C4-2B (cell line): Measurements from ENCODE around the gene GRAMD4.

Source experiments
- H3K27ac ChIP-seq: fragments of 450-650 bp; 2 replicates; pipeline ENCODE4 v1.5.1; 2017
- ZFX ChIP-seq: fragments of 450-650 bp; IDR thresholded peaks from 2 replicates; pipeline ENCODE4 v1.6.1; 2017
- TF ChIP-seq, protein P1 (sequence below): fragments of 450-650 bp; conservative IDR thresholded peaks from 2 replicates; pipeline ENCODE4 v1.5.1; 2017; ENCODE audit warnings: mild to moderate bottlenecking

Gene GRAMD4

DNA sequence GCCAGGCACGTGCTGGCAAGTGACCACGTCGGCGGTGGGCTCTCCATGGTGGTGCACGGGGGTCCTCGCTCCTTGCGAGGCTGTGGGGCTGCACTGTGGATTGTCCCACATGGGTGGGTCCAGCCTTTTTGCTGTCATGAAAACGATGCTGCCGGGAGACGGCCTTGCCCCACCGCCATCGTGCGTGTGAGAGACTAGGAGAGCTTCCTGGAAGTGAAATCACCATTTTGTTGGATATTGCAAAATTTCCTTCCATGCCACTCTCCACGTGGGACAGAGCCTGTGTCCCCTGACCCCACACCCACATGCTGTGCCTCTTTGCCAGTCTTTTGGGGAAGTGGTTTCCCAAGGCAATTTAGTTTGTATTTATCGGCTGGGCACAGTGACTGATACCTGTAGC lies 18.2 kb upstream of the GRAMD4 start:
- TF ChIP-seq, protein P1, sequence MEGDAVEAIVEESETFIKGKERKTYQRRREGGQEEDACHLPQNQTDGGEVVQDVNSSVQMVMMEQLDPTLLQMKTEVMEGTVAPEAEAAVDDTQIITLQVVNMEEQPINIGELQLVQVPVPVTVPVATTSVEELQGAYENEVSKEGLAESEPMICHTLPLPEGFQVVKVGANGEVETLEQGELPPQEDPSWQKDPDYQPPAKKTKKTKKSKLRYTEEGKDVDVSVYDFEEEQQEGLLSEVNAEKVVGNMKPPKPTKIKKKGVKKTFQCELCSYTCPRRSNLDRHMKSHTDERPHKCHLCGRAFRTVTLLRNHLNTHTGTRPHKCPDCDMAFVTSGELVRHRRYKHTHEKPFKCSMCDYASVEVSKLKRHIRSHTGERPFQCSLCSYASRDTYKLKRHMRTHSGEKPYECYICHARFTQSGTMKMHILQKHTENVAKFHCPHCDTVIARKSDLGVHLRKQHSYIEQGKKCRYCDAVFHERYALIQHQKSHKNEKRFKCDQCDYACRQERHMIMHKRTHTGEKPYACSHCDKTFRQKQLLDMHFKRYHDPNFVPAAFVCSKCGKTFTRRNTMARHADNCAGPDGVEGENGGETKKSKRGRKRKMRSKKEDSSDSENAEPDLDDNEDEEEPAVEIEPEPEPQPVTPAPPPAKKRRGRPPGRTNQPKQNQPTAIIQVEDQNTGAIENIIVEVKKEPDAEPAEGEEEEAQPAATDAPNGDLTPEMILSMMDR = no peak
- no peak for TF ChIP-seq ZFX
- no peak overlapping the region for H3K27ac ChIP-seq

DNA sequence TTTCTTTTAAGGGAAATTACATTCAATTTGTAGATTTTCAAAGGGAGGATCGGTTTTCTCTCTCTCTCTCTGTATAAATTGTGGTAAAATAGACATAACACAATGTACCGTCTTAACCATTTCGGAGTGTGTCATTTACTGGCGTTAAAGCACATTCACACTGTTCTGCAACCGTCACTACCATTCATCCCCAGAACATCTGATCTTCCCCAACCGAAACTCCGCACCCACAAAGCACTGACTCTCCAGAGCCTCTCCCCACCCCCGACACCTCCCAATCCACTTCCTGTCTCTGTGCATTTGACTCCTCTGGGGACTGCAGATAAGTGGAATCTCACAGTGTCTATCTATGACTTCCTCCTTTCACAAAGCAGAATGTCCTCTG lies 15.9 kb upstream of the GRAMD4 start:
- H3K27ac ChIP-seq = no peak overlapping the region
- TF ChIP-seq, protein P1 = no peak
- no peak for TF ChIP-seq ZFX

DNA sequence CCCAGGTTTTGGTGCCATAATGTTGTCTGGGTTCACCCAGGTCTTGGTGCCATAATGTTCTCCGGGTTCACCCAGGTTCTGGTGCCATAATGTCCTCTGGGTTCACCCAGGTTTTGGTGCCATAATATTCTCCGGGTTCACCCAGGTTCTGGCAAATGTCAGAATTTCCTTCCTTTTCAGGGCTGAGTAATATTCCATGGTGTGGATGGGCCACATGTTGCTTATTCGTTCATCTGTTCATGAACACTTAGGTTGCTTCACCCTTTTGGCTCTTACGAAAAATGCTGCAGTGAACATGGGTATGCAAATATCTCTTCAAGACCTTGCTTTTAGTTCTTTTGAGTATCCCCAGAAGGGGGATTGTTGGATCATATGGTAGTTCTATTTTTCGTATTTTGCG lies 15.1 kb upstream of the GRAMD4 start:
- no peak overlapping the region for H3K27ac ChIP-seq
- no peak for TF ChIP-seq ZFX
- TF ChIP-seq, protein P1 = no peak

DNA sequence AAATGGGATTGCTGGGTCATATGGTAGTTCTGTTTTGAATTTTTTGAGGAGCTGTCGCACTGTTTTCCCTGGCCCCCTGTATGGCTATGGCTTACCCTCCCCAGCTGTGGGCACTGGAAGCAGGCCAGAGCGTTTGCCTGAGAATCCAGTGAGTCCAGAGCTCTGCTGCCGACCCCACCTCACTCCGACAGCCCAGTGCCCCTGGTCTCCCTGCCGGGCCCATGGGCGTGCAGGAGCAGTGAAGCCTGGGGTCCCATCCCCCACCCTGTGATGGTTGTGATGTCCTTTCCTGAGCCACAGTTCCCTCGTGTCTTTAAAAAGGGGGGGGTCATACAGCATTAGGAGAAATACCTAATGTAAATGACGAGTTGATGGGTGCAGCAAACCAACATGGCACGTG lies 13.3 kb upstream of the GRAMD4 start:
- no peak for TF ChIP-seq ZFX
- TF ChIP-seq, protein P1 = no peak
- no peak overlapping the region; the same call in 1 of the 2 replicates for H3K27ac ChIP-seq

DNA sequence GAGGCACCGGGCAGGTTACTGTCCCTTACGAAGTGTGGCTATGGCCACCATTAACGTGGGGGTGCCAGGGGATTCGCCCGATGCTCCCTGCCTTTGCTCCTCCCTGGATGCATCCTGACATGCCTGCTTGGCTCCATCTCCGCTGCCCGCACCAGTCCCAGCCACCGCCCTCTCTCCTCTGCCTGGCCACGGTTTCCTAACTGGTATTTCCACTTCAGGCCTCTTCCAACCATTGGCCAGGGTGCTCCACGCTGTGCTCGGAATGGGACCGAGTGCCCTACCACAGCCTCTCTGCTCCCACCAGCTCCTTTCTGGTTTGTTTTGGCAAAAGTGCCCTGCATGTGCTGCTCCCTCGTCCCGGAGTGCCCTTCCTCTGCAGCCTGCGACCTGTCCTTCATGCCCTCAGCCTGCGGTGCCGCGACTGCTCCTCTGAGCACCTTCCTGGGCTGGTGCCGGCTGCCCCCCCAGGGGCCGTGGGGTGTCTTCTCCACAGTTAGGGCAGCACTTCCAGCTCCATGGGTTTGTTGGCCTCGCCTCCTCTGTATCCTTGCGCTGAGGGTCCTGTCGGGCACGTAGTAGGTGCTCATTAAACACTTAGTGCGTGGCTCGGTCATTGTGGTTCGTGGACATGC lies 12.6 kb upstream of the GRAMD4 start:
- TF ChIP-seq ZFX = no peak
- TF ChIP-seq, protein P1 = no peak
- peak overlapping the region; percentile 49 for H3K27ac ChIP-seq

DNA sequence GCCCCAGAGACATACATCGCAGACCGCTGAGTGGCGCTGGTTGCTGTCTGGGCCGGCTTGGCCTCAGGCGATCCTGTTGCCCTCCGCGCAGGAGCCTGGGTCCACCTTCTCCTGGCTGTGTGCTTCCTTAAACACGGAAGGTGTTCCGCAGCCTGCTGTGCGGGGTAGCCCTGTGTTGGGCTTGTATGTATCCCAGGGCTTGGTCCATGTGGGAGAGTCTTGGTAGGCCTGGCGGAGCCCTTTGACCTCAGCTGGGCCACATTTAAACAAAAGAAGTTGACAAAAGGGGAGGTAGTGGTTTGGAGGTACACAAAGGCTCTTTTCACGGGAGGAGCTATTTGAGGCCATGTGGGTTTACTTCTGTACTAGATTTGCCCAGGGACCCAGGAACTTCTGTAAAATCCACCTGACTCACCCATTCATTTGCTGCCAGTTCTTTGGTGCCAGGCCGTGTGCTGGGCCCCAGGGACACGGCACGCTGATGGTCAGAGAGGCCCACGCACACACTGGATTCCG lies 11.0 kb upstream of the GRAMD4 start:
- no peak for TF ChIP-seq ZFX
- TF ChIP-seq, protein P1 = no peak
- H3K27ac ChIP-seq = no peak overlapping the region

DNA sequence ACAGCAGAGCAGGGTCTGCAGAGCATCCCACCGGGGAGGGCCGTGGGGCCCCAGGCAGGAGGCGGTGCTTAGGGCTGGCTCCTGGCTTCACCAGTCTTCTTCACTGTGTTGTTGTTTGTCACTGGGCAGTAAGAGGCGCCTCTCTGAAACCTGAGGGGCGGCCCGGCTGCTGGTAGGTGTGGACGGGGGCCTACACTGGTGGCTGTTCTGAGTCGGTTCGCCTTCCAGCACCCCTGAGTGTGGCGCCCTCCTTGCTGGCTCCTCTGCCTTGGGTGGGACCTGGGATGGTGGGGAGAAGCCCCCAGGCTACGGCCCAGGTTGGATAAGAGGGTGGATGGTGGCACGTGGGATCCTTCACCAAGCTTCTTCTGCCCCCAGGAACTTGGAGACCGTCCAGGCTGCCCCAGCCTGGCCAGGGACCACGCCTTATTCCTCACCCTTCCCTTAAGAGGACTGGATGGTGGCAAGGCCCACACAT lies 10.4 kb upstream of the GRAMD4 start:
- no peak for TF ChIP-seq ZFX
- TF ChIP-seq, protein P1 = no peak

More for the DNA sequence above, 10.4 kb upstream of the GRAMD4 start:
- no peak overlapping the region for H3K27ac ChIP-seq
